ENCODE results near the gene UTP20. TPM values are rescaled to one million over a fixed set of nuclear protein-coding genes. Genes with fewer than 3 reads are reported as not detected.

The UTP20 gene
- polyA plus RNA-seq (2012; ENCODE audit: low read depth, missing spikeins): 2.9 TPM

DNA sequence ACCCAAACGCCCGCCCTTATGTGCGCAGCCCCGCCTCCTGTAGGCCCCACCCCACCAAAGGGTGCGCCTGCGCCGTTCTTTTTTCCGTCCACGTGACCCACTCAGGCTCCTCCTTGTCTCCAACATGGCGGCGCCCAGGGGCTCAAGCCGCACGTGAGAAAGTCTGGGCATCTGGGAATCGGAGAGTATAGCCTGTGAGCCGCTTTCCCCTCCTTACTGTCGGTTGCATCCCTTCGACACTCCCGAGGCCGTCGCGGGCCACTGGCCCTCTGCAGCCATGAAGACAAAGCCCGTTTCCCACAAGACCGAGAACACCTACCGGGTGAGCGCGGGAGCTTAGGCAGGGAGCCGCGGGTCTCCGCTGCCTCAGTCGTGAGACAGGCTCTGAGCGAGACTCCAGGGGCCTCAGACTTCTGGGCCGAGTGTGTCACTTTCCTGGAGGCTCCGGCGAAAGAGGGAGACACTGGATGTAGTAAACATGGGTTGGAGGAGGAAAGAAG is at the start of gene UTP20:
Gene UTP20 (plus strand): TSS at position 100 of the 500 bp plus-strand sequence. CDS start 178 bp downstream, at position 278.
- DNase-seq (ENCODE audit: insufficient read length, low spot score): peak; percentile 55
- FAIRE-seq: peak; percentile 92
- TF ChIP-seq POU2F2 (IDR thresholded peaks at IDR 0.05; ENCODE audit: low read depth, low read length): no peak
- TF ChIP-seq PAX5 (IDR thresholded peaks at IDR 0.05; ENCODE audit: insufficient read depth, low read length, severe bottlenecking): no peak
- no peak for TF ChIP-seq SPI1 (IDR thresholded peaks at IDR 0.05; ENCODE audit: low read depth, low read length)
- TF ChIP-seq POLR2AphosphoS5 (IDR thresholded peaks at IDR 0.05; ENCODE audit: low read depth, low read length): peak; percentile 72
- TF ChIP-seq TAF1 (IDR thresholded peaks at IDR 0.05; ENCODE audit: low read depth, low read length): peak; percentile 60; the same call in 1 of the 2 replicates
- TF ChIP-seq POLR2A (IDR thresholded peaks at IDR 0.05; ENCODE audit: low read depth, low read length): peak; percentile 61; the same call in 1 of the 2 replicates

DNA sequence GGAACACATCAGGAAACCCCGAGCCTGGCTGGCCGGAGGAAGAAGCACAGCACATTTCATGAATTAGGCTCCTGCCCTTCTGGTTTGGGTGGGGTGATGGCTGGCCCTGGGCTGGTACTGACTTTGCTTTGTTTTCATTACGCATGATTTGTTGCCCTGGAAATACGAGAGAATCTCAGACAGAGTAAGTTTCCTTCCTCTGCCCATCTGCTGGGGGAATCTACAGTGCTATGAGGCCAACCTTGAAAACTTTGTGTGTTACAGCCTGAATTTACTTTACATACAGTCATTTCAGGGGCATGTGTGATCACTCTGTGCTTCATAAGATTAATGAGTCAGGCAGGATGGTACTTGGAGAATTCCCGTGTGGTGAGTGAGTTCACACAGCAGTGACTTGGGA is 49.4 kb upstream of the UTP20 start:
- no peak for FAIRE-seq
- no peak for TF ChIP-seq POLR2AphosphoS5 (IDR thresholded peaks at IDR 0.05; ENCODE audit: low read depth, low read length)
- TF ChIP-seq TAF1 (IDR thresholded peaks at IDR 0.05; ENCODE audit: low read depth, low read length): no peak
- TF ChIP-seq SPI1 (IDR thresholded peaks at IDR 0.05; ENCODE audit: low read depth, low read length): no peak
- TF ChIP-seq POU2F2 (IDR thresholded peaks at IDR 0.05; ENCODE audit: low read depth, low read length): no peak
- TF ChIP-seq POLR2A (IDR thresholded peaks at IDR 0.05; ENCODE audit: low read depth, low read length): no peak
- TF ChIP-seq PAX5 (IDR thresholded peaks at IDR 0.05; ENCODE audit: insufficient read depth, low read length, severe bottlenecking): no peak
- no peak for DNase-seq (ENCODE audit: insufficient read length, low spot score)

- TF ChIP-seq POLR2A (IDR thresholded peaks at IDR 0.05; ENCODE audit: low read depth, low read length): no peak
- TF ChIP-seq POU2F2 (IDR thresholded peaks at IDR 0.05; ENCODE audit: low read depth, low read length): no peak
- TF ChIP-seq SPI1 (IDR thresholded peaks at IDR 0.05; ENCODE audit: low read depth, low read length): no peak
- no peak for TF ChIP-seq PAX5 (IDR thresholded peaks at IDR 0.05; ENCODE audit: insufficient read depth, low read length, severe bottlenecking)
- no peak for TF ChIP-seq TAF1 (IDR thresholded peaks at IDR 0.05; ENCODE audit: low read depth, low read length)
- no peak for TF ChIP-seq POLR2AphosphoS5 (IDR thresholded peaks at IDR 0.05; ENCODE audit: low read depth, low read length)
- FAIRE-seq (no peak), DNase-seq (ENCODE audit: insufficient read length, low spot score) (no peak)
These were observed 48.3 kb upstream of the UTP20 start for GRCh38 chr12:101231636-101232035.

DNA sequence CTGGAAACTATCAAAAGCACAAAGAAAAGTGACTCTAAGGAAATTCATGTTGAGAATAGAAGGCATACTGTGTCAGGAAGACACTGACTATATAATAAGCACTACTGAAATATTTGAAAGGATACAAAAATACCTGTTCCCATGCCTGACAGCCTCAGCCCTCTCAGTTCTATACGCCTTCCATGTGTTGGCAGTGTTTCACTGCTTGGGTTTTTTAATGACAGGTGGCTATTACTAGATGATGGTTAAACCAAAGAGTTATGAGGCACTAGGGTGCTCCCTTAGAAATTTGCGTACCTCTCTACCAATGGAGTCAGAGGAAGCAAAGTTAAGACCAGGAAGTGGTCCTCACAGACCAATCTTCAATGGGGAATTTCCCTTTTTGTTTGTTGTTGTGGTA is 44.2 kb upstream of the UTP20 start:
- no peak for TF ChIP-seq SPI1 (IDR thresholded peaks at IDR 0.05; ENCODE audit: low read depth, low read length)
- TF ChIP-seq POLR2AphosphoS5 (IDR thresholded peaks at IDR 0.05; ENCODE audit: low read depth, low read length): no peak
- TF ChIP-seq PAX5 (IDR thresholded peaks at IDR 0.05; ENCODE audit: insufficient read depth, low read length, severe bottlenecking): no peak
- TF ChIP-seq TAF1 (IDR thresholded peaks at IDR 0.05; ENCODE audit: low read depth, low read length): no peak
- no peak for TF ChIP-seq POU2F2 (IDR thresholded peaks at IDR 0.05; ENCODE audit: low read depth, low read length)
- TF ChIP-seq POLR2A (IDR thresholded peaks at IDR 0.05; ENCODE audit: low read depth, low read length): no peak
- no peak for FAIRE-seq
- no peak for DNase-seq (ENCODE audit: insufficient read length, low spot score)

- FAIRE-seq: no peak
- DNase-seq (ENCODE audit: insufficient read length, low spot score): no peak
These were observed 41.6 kb upstream of the UTP20 start for GRCh38 chr12:101238306-101238705.

GRCh38 chr12:101238800-101239329 is 41.0 kb upstream of the UTP20 start:
- no peak for TF ChIP-seq POU2F2 (IDR thresholded peaks at IDR 0.05; ENCODE audit: low read depth, low read length)
- no peak for TF ChIP-seq PAX5 (IDR thresholded peaks at IDR 0.05; ENCODE audit: insufficient read depth, low read length, severe bottlenecking)
- FAIRE-seq: no peak
- no peak for DNase-seq (ENCODE audit: insufficient read length, low spot score)

More at GRCh38 chr12:101238306-101238705, 41.6 kb upstream of the UTP20 start:
- TF ChIP-seq PAX5 (IDR thresholded peaks at IDR 0.05; ENCODE audit: insufficient read depth, low read length, severe bottlenecking) (no peak), TAF1 (IDR thresholded peaks at IDR 0.05; ENCODE audit: low read depth, low read length) (no peak), POLR2AphosphoS5 (IDR thresholded peaks at IDR 0.05; ENCODE audit: low read depth, low read length) (no peak), POLR2A (IDR thresholded peaks at IDR 0.05; ENCODE audit: low read depth, low read length) (no peak), SPI1 (IDR thresholded peaks at IDR 0.05; ENCODE audit: low read depth, low read length) (no peak), POU2F2 (IDR thresholded peaks at IDR 0.05; ENCODE audit: low read depth, low read length) (no peak)

DNA sequence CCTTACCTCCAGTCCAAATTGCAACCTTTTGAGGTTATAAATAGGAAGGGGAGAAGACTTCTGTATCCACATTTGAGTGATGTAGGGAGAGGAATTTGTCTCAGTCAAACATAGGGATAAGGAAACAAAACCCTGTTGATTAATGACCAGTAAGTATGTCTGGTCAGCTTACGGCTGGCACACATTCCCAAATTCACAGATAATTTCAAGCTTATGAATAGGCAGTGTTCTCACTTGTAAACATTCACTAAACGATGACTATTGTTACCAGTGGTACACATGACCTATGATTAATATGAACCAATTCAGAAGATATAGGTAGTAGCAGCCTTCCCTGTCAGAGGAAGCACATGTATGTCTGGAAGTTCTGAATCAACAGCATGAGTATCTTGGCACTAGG is 36.8 kb upstream of the UTP20 start:
- DNase-seq (ENCODE audit: insufficient read length, low spot score) (no peak), FAIRE-seq (no peak)
- TF ChIP-seq PAX5 (IDR thresholded peaks at IDR 0.05; ENCODE audit: insufficient read depth, low read length, severe bottlenecking): no peak
- TF ChIP-seq TAF1 (IDR thresholded peaks at IDR 0.05; ENCODE audit: low read depth, low read length): no peak
- no peak for TF ChIP-seq POLR2AphosphoS5 (IDR thresholded peaks at IDR 0.05; ENCODE audit: low read depth, low read length)
- no peak for TF ChIP-seq SPI1 (IDR thresholded peaks at IDR 0.05; ENCODE audit: low read depth, low read length)
- TF ChIP-seq POU2F2 (IDR thresholded peaks at IDR 0.05; ENCODE audit: low read depth, low read length): no peak
- TF ChIP-seq POLR2A (IDR thresholded peaks at IDR 0.05; ENCODE audit: low read depth, low read length): no peak

- FAIRE-seq: no peak
- DNase-seq (ENCODE audit: insufficient read length, low spot score): no peak
- TF ChIP-seq POLR2AphosphoS5 (IDR thresholded peaks at IDR 0.05; ENCODE audit: low read depth, low read length) (no peak), POLR2A (IDR thresholded peaks at IDR 0.05; ENCODE audit: low read depth, low read length) (no peak), SPI1 (IDR thresholded peaks at IDR 0.05; ENCODE audit: low read depth, low read length) (no peak), TAF1 (IDR thresholded peaks at IDR 0.05; ENCODE audit: low read depth, low read length) (no peak), PAX5 (IDR thresholded peaks at IDR 0.05; ENCODE audit: insufficient read depth, low read length, severe bottlenecking) (no peak), POU2F2 (IDR thresholded peaks at IDR 0.05; ENCODE audit: low read depth, low read length) (no peak)
These were observed 36.3 kb upstream of the UTP20 start for GRCh38 chr12:101243616-101244015.

DNA sequence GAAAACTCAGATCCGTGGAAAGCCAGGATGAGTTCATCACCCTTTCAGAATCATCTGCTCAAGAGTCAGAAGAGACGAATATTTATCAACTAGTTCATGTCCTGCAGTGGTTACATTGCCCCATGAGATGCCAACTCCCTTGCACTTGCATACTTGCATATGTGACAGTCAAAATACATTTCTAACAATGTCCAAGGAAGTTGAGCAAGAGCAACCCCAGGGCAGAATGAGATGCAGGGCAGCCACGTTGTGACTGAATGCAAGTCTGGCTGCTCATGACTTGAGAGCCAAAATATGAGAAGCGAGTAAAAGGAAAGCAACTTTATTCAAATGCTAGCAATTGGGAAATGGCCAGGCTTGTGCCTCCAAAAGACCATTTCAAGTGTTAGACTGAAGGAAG is 23.6 kb upstream of the UTP20 start:
- DNase-seq (ENCODE audit: insufficient read length, low spot score): no peak
- FAIRE-seq: no peak
- TF ChIP-seq TAF1 (IDR thresholded peaks at IDR 0.05; ENCODE audit: low read depth, low read length) (no peak), POU2F2 (IDR thresholded peaks at IDR 0.05; ENCODE audit: low read depth, low read length) (no peak)

DNA sequence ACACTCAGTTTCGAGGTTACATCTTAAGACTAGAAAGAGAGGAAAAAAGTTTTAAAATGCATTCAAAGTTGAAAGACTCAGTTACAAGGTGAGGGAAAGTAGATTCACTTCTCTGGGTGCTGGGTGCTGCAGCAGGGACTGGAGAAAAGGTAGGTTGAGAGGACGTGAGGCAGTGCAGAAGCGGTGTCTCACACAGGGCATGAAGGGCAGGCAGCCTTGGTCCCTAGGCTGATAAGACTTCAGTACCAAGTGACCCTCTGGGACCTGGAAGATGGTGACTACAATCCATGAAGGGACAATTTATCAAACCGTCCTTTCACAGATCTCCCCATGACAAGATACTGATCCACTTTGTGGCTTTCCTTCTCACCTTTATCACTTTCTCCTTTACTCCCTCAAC is 22.5 kb upstream of the UTP20 start:
- FAIRE-seq: no peak
- no peak for DNase-seq (ENCODE audit: insufficient read length, low spot score)
- no peak for TF ChIP-seq SPI1 (IDR thresholded peaks at IDR 0.05; ENCODE audit: low read depth, low read length)
- no peak for TF ChIP-seq PAX5 (IDR thresholded peaks at IDR 0.05; ENCODE audit: insufficient read depth, low read length, severe bottlenecking)
- no peak for TF ChIP-seq POLR2A (IDR thresholded peaks at IDR 0.05; ENCODE audit: low read depth, low read length)
- no peak for TF ChIP-seq POU2F2 (IDR thresholded peaks at IDR 0.05; ENCODE audit: low read depth, low read length)
- TF ChIP-seq POLR2AphosphoS5 (IDR thresholded peaks at IDR 0.05; ENCODE audit: low read depth, low read length): no peak
- TF ChIP-seq TAF1 (IDR thresholded peaks at IDR 0.05; ENCODE audit: low read depth, low read length): no peak
